ENCODE data around the gene CPT2. TPM values are rescaled to one million over a fixed set of nuclear protein-coding genes. Genes with fewer than 3 reads are reported as not detected.
A peak's percentile ranks its signal among the peaks of the same experiment; 100 is the strongest.

CPT2 gene
- polyA plus RNA-seq, 2 of the 4 experiments (the other 2 are of a cell fraction): 5.9 to 8.4 TPM

DNA sequence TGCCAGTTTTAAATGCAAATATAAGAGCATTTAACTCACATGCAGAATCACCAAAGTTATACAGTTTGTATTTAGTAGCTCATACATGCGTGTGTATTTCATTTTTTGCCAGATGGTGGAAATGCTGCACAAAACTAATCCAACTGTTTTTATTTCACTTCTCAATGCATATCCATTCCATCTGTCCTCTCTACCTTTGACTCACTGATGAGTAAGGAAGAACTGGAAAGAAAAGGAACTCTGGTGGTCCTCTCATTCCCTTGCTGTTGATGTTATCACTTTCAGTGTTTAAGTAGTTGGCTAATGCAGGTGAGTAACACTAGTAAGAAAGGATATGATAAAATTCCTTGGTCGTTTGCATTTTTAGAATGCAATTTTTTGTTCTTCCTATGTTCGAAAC, 48.5 kb upstream of the CPT2 start:
- Histone ChIP-seq H3K27ac (peak overlapping the region in 1 of 2 experiments; percentile 94; a peak in 3 of 6 replicates), H3K4me3 (no peak overlapping the region), H3K4me1 (peaks cover 39% of the 10 kb centered on the region), H3K4me2 (no peak overlapping the region), H3K9me3 (no peaks in the 10 kb centered on the region)
- ATAC-seq (no peak), FAIRE-seq (no peak), DNase-seq (ENCODE audit: low read depth in 1 of 2, low spot score in 1 of 2) (no peak)
- WGBS (ENCODE audit: missing lambda C conversion rate): 63% methylated on average over 3 of the region's 3 CpGs
- no peak for TF ChIP-seq NFE2L2 (conservative IDR thresholded peaks at IDR 0.05; ENCODE audit: low read length)
- TF ChIP-seq, protein P1, sequence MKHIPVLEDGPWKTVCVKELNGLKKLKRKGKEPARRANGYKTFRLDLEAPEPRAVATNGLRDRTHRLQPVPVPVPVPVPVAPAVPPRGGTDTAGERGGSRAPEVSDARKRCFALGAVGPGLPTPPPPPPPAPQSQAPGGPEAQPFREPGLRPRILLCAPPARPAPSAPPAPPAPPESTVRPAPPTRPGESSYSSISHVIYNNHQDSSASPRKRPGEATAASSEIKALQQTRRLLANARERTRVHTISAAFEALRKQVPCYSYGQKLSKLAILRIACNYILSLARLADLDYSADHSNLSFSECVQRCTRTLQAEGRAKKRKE (CRISPR knock-in tag; IDR thresholded peaks at IDR 0.05; ENCODE audit: low read depth): no peak
- POLR2A ChIA-PET: no interaction called here
- CTCF ChIA-PET: interaction anchor here (1.2 to 1.7 kb wide), 2 partner anchors 29 to 32 kb away, joined by 3 to 4 read pairs; no protein-coding TSS in a partner anchor

DNA sequence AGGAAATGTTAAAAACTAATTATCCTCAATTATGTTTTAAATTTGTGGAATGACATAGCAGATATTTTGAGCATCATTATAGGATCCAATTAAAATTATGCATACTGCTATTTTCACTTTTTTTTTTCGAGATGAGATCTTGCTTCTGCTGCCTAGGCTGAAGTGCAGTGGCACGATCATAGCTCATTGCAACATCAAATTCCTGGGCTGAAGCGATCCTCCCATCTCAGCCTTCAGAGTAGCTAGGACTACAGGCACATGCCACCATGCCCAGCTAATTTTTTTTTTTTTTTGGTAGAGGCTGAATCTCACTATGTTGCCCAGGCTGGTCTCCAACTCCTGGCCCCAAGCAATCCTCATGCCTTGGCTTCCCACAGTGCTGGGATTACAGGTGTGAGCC, 42.9 kb upstream of the CPT2 start:
- WGBS (ENCODE audit: missing lambda C conversion rate): 64% methylated on average over 3 of the region's 3 CpGs
- H3K4me1 ChIP-seq: peaks cover 8% of the 10 kb centered on the region; the same call in 1 of the 3 replicates
- ATAC-seq (no peak), FAIRE-seq (no peak), DNase-seq (ENCODE audit: low read depth in 1 of 2, low spot score in 1 of 2) (no peak)
- TF ChIP-seq, protein P2, sequence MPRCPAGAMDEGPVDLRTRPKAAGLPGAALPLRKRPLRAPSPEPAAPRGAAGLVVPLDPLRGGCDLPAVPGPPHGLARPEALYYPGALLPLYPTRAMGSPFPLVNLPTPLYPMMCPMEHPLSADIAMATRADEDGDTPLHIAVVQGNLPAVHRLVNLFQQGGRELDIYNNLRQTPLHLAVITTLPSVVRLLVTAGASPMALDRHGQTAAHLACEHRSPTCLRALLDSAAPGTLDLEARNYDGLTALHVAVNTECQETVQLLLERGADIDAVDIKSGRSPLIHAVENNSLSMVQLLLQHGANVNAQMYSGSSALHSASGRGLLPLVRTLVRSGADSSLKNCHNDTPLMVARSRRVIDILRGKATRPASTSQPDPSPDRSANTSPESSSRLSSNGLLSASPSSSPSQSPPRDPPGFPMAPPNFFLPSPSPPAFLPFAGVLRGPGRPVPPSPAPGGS (IDR thresholded peaks at IDR 0.05): no peak
- TF ChIP-seq EHF (CRISPR knock-in tag; IDR thresholded peaks at IDR 0.05) (no peak), ZSCAN20 (CRISPR knock-in tag; IDR thresholded peaks at IDR 0.05) (no peak), CBX8 (IDR thresholded peaks at IDR 0.05) (no peak), SREBF2 (IDR thresholded peaks at IDR 0.05) (no peak)
- no peaks in the 10 kb centered on the region for H3K9me3 ChIP-seq
- H3K4me2 ChIP-seq: no peak overlapping the region
- H3K27ac ChIP-seq: no peak overlapping the region
- ChIA-PET CTCF (interaction anchor here (0.7 kb wide), 2 partner anchors 23 to 32 kb away, joined by 3 read pairs; no protein-coding TSS in a partner anchor), POLR2A (no interaction called here)
- no peak overlapping the region for H3K4me3 ChIP-seq

DNA sequence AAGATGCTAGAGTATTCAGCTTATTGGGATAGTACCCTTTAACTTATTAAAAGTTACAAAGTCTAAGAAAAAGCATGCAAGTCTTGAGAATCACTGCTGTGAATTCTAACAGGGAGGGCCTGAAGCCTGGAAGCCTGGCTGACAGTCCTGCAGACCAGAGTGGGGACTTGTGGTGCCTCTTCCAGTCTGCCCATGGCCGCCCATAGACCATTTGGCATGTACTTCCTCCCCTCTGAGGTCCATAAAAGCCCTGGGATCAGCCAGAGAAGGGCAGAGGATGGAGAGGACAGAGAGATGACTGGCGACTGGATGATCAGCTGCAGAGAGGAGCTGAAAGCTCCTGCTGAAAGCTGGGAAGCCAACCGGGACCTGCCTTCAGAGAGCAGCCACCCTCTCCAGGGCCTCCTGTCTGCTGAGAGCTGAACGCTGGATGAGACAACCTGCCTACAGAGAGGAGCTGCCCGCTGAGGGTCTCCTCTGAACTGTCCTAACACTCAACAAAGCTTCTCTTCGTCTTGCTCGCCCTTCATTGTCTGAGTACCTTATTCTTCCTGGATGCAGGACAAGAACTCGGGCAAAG, 41.7 kb upstream of the CPT2 start:
- CTCF ChIA-PET: interaction anchor here (0.7 to 1.1 kb wide), 3 partner anchors 25 to 234 kb away, joined by 3 read pairs; partner anchors contain the start of gene ECHDC2
- H3K4me1 ChIP-seq: peaks cover 8% of the 10 kb centered on the region; the same call in 1 of the 3 replicates
- H3K9me3 ChIP-seq: no peaks in the 10 kb centered on the region
- no peak for FAIRE-seq
- no peak; a peak in 1 of 6 replicates for ATAC-seq
- H3K4me2 ChIP-seq: no peak overlapping the region
- DNase-seq (ENCODE audit: low read depth in 1 of 2, low spot score in 1 of 2): no peak
- POLR2A ChIA-PET: no interaction called here
- H3K4me3 ChIP-seq: no peak overlapping the region
- 77% methylated on average over 6 of the region's 8 CpGs for WGBS (ENCODE audit: missing lambda C conversion rate)
- TF ChIP-seq HEYL (CRISPR knock-in tag; IDR thresholded peaks at IDR 0.05) (no peak), CBX2 (IDR thresholded peaks at IDR 0.05; ENCODE audit: borderline replicate concordance, low read depth) (no peak), PHF8 (IDR thresholded peaks at IDR 0.05; ENCODE audit: borderline replicate concordance, low read depth) (no peak), HDAC2 (IDR thresholded peaks at IDR 0.05) (no peak), EHMT2 (IDR thresholded peaks at IDR 0.05; ENCODE audit: low read depth) (no peak), HOXA7 (CRISPR knock-in tag; IDR thresholded peaks at IDR 0.05) (no peak), CBX8 (IDR thresholded peaks at IDR 0.05) (no peak), NFE2L2 (conservative IDR thresholded peaks at IDR 0.05; ENCODE audit: low read length) (no peak), FOSL2 (IDR thresholded peaks at IDR 0.05) (no peak), FOSL2 (CRISPR knock-in tag; IDR thresholded peaks at IDR 0.05) (no peak), ZFP36 (IDR thresholded peaks at IDR 0.05; ENCODE audit: borderline replicate concordance, partially characterized antibody) (no peak), POLR2A (IDR thresholded peaks at IDR 0.05; ENCODE audit: low read length) (no peak), RNF2 (IDR thresholded peaks at IDR 0.05; ENCODE audit: borderline replicate concordance, low read depth) (no peak)
- TF ChIP-seq, protein P3, sequence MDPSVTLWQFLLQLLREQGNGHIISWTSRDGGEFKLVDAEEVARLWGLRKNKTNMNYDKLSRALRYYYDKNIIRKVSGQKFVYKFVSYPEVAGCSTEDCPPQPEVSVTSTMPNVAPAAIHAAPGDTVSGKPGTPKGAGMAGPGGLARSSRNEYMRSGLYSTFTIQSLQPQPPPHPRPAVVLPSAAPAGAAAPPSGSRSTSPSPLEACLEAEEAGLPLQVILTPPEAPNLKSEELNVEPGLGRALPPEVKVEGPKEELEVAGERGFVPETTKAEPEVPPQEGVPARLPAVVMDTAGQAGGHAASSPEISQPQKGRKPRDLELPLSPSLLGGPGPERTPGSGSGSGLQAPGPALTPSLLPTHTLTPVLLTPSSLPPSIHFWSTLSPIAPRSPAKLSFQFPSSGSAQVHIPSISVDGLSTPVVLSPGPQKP (IDR thresholded peaks at IDR 0.05; ENCODE audit: low read depth, low read length): no peak
- peak overlapping the region in 1 of 2 experiments; percentile 39; a peak in 1 of 6 replicates for H3K27ac ChIP-seq

Measured in A549 (cell line).